Hepatocyte (in vitro differentiated cells): ENCODE data around the gene SREK1.

ENCODE experiments used
- EZH2 ChIP-seq: fragments of 200-600 bp; sonication (generic); IDR thresholded peaks from 2 replicates; pipeline ENCODE4 v1.6.1; 2016; ENCODE audit warnings: antibody characterized with exemption, mild to moderate bottlenecking, borderline replicate concordance
- EZH2phosphoT487 ChIP-seq: fragments of 200-600 bp; sonication (generic); IDR thresholded peaks from one replicate; pipeline ENCODE4 v1.6.1; 2018; ENCODE audit warnings: antibody characterized with exemption, mild to moderate bottlenecking, low read depth, moderate library complexity; ENCODE audit not compliant: unreplicated experiment, severe bottlenecking
- TF ChIP-seq, protein P1 (sequence below): fragments of 200-600 bp; sonication (generic); IDR thresholded peaks from 2 replicates; pipeline ENCODE4 v1.5.1; 2016; ENCODE audit warnings: antibody characterized with exemption, mild to moderate bottlenecking; ENCODE audit not compliant: poor library complexity

DNA sequence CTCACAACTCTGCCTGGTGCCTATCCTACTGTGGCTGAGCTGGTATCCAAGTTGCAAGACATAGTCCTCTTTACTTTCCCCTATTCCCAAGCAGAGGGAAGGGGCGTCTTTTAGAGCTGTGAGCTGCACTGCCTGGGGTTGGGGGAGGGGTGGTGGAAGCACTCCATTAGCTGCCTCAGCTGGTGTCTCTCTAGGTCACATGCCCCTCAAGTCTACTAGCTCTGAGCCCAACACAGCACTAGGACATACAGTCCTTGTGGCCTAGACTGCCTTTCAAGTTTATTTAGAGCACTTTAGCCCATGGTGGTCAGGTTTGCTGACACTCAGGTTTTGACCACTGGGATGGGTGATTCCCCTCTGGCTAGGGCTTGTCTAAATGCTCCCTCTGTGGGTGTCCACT, 54.7 kb downstream of the SREK1 start:
- TF ChIP-seq, protein P1, sequence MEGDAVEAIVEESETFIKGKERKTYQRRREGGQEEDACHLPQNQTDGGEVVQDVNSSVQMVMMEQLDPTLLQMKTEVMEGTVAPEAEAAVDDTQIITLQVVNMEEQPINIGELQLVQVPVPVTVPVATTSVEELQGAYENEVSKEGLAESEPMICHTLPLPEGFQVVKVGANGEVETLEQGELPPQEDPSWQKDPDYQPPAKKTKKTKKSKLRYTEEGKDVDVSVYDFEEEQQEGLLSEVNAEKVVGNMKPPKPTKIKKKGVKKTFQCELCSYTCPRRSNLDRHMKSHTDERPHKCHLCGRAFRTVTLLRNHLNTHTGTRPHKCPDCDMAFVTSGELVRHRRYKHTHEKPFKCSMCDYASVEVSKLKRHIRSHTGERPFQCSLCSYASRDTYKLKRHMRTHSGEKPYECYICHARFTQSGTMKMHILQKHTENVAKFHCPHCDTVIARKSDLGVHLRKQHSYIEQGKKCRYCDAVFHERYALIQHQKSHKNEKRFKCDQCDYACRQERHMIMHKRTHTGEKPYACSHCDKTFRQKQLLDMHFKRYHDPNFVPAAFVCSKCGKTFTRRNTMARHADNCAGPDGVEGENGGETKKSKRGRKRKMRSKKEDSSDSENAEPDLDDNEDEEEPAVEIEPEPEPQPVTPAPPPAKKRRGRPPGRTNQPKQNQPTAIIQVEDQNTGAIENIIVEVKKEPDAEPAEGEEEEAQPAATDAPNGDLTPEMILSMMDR: no peak
- TF ChIP-seq EZH2 (no peak), EZH2phosphoT487 (no peak)
